Suprapubic skin (tissue), 4 donors: ENCODE data around the gene FSTL3.
"Not testable (repeated sequence)": the region's sequence is repeated elsewhere in the genome, so short reads cannot be mapped to it uniquely, and the experiment has no call there.

Experiments used
- EP300 ChIP-seq: sonication (generic); formaldehyde crosslinking; IDR thresholded peaks from one replicate; pipeline ENCODE4 v1.6.1; 2017; ENCODE audit warnings: antibody characterized with exemption
- POLR2A ChIP-seq, 2 donors: fragments of 450-650 bp; IDR thresholded peaks; one replicate each; pipeline ENCODE4 v1.6.1; 2017; ENCODE audit warnings: antibody characterized with exemption in 2 of 2, mild to moderate bottlenecking in 2 of 2, moderate library complexity in 2 of 2
- POLR2AphosphoS5 ChIP-seq, 3 donors: sonication (generic); formaldehyde crosslinking; IDR thresholded peaks; one replicate each; pipeline ENCODE4 v1.6.1; 2017; ENCODE audit warnings: antibody characterized with exemption in 3 of 3
- TF ChIP-seq, protein P1 (sequence below), 2 donors: fragments of 200-600 bp in 1 of 2; fragments of 450-650 bp in 1 of 2; sonication (generic) in 1 of 2; IDR thresholded peaks; one replicate each; pipeline ENCODE4 v1.5.1; 2016 to 2019; ENCODE audit warnings: antibody characterized with exemption in 2 of 2, mild to moderate bottlenecking in 1 of 2, moderate library complexity in 1 of 2

DNA sequence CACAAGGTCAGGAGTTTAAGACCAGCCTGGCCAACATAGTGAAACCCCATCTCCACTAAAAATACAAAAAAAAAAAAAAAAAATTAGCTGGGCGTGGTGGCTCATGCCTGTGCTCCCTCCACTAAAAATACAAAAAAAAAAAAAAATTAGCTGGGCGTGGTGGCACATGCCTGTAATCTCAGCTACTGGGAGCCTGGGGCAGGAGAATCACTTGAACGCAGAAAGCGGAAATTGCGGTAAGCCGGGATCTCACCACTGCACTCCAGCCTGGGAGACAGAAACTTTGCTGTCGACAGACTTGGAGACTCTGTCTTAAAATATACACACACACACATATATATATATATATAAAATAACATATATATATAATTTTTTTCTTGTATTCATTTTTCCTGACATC is 49.6 kb upstream of the FSTL3 start:
- TF ChIP-seq, protein P1, sequence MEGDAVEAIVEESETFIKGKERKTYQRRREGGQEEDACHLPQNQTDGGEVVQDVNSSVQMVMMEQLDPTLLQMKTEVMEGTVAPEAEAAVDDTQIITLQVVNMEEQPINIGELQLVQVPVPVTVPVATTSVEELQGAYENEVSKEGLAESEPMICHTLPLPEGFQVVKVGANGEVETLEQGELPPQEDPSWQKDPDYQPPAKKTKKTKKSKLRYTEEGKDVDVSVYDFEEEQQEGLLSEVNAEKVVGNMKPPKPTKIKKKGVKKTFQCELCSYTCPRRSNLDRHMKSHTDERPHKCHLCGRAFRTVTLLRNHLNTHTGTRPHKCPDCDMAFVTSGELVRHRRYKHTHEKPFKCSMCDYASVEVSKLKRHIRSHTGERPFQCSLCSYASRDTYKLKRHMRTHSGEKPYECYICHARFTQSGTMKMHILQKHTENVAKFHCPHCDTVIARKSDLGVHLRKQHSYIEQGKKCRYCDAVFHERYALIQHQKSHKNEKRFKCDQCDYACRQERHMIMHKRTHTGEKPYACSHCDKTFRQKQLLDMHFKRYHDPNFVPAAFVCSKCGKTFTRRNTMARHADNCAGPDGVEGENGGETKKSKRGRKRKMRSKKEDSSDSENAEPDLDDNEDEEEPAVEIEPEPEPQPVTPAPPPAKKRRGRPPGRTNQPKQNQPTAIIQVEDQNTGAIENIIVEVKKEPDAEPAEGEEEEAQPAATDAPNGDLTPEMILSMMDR (IDR thresholded peaks at IDR 0.05), result not testable (repeated sequence)
- not testable (repeated sequence) for TF ChIP-seq POLR2A (IDR thresholded peaks at IDR 0.05); POLR2AphosphoS5 (IDR thresholded peaks at IDR 0.05); EP300
